ENCODE data around the gene PABPN1L.
"Not testable (repeated sequence)": the region's sequence is repeated elsewhere in the genome, so short reads cannot be mapped to it uniquely, and the experiment has no call there.

Gene PABPN1L

DNA sequence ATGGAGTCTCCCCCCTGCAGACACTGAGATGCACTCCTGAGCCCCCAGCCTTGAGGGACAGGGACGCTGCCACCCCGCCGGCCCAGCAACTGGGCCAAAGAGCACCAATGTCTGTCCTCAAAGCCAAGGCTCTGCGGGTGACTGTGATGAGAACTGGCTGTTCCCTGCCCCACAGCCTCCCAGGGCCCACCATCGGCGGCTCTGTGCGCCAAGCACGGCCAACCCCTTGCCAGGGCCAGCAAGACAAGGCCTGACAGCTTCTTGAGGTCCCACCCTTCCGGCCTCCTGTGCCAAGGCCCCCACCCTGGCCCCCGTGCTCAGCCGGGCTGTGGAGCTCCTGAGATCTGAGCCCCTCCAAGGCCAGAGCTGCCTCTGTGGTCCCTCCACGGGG is 34.2 kb upstream of the PABPN1L start:
- no peak for DNase-seq

DNA sequence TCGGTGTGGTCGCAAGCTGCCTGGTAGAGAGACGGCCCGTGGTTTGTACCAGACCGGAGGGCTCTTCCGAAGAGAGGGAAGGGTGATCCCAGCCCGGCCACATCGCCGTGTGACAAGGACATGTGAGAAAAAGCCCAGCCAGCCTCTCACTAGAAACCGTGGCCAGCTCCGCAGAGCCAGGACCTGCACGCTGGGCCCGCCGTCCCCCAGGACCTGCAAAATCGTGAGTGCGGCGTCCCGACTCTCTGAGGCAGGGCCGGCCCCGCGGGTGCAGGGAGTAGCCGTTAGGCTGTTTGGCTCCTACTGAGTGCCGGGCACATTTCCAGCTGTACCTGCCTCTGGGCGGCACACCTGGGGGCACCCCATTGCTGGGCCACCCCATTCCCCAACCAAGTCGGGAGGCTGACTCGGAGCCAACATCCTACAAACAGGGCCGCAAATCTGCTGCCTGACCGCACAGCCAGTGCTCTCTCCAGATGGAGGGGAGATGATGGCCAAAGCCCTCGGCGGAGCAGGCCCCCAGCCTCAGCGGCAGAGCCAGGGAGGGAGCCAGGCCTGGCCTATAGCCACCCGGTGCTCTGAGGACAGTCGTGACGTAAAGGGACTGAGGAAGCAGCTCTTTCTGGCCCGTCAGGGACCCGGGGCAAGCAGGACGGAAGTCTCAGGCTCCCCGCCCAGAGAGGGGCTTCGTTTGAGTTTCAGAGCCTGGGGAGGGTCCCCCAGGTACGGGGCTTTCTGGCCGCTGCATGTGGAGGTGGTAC is 33.6 kb upstream of the PABPN1L start:
- DNase-seq = no peak

- no peak for DNase-seq
Observed at GRCh38 chr16:88897696-88898425, 31.4 kb upstream of the PABPN1L start.

GRCh38 chr16:88896238-88897070 is 30.0 kb upstream of the PABPN1L start:
- DNase-seq = no peak

GRCh38 chr16:88895335-88895734 is 28.9 kb upstream of the PABPN1L start:
- DNase-seq = no peak

- no peak for DNase-seq
Observed at GRCh38 chr16:88894681-88895300, 28.3 kb upstream of the PABPN1L start.

GRCh38 chr16:88894266-88894665 is 27.8 kb upstream of the PABPN1L start:
- DNase-seq = not testable (repeated sequence)

- DNase-seq = no peak
Observed at GRCh38 chr16:88893127-88893968, 26.9 kb upstream of the PABPN1L start.

GRCh38 chr16:88892065-88892464 is 25.6 kb upstream of the PABPN1L start:
- no peak for DNase-seq

DNA sequence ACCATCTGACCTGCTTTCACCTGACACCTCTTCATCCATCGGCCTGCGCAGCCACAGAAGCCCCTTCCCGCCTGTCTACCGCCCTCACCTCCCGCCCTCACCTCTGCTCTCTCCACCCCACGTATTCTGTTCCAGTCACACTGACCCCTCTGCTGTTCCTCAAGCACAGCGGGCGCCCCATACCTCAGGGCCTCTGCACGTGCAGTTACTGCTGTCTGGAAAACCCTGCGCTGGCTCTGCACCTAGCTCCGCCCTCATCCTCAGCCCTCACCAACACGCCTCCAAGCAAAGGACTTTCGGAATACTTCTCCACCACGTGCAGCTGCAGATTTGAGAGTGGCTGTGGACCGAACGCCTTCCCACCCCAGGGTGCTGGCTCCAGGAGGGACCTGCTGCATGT is 24.6 kb upstream of the PABPN1L start:
- DNase-seq = no peak

GRCh38 chr16:88889702-88890352 is 23.4 kb upstream of the PABPN1L start:
- DNase-seq = not testable (repeated sequence)

- DNase-seq = no peak
Observed at GRCh38 chr16:88888461-88889387, 22.3 kb upstream of the PABPN1L start.

- DNase-seq = no peak
Observed at GRCh38 chr16:88888057-88888456, 21.6 kb upstream of the PABPN1L start.

DNA sequence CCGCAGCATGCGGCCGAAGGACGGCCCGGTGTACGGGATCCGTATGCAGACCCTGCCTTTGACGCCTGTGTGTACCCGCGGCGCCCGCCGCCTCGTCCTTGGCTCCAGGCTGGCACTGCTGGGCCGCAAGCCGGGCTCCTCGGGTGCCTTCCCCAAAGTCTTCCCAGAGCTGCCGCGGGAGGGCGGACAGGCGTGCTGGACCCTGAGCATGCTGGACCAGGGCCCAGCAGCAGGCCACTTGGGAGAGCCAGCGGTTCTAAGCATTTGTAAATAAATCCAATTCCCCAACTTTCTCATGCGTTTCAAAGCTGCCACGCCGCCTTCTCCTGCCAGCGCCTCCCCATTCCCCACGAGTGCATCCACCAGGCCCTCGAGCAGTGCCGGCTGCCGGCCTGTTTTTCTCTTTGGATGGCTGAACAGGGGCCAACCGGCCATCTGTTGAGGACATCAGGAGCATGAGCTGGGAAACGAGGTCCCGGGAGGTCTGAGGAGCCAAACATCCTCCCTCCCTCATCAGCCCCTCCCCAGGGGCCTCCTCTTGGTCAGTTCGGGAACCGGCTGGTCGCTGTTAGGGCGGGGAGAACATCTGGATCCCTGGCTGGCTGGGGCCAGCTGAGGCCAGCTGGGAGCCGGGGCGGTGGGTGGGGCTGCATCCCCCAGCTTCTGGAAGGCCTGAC is 20.5 kb upstream of the PABPN1L start:
- DNase-seq = no peak

GRCh38 chr16:88886420-88886844 is 20.0 kb upstream of the PABPN1L start:
- no peak for DNase-seq

DNA sequence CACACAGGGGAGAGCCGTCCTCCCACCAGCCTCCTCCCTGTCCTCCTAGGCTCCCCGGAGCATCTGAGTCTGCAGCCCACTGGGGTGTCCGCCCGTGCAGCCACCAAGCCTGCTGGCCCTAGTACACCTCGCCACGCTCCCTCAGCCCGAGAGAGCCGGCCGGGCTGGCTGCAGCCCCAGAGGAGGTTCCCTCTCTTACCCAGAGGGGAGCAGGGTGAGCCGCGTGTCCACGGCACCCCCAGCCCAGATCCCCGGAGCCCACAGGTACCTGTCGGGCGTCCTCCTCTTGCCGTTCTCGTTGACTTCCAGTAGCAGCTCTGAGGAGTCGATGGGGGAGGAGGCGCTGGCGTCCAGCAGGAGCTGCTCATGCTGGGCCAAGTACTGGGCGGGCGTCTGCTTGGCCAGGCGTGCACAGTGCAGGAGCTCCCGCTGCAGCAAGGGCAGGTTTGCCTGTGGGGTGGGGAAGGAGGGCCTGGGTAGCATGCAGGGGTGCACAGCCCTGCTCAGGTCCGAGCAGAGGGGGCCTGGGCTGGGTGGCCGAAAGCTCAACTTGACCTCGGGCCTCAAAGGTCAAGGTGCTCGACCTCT is 19.3 kb upstream of the PABPN1L start:
- no peak for DNase-seq

DNA sequence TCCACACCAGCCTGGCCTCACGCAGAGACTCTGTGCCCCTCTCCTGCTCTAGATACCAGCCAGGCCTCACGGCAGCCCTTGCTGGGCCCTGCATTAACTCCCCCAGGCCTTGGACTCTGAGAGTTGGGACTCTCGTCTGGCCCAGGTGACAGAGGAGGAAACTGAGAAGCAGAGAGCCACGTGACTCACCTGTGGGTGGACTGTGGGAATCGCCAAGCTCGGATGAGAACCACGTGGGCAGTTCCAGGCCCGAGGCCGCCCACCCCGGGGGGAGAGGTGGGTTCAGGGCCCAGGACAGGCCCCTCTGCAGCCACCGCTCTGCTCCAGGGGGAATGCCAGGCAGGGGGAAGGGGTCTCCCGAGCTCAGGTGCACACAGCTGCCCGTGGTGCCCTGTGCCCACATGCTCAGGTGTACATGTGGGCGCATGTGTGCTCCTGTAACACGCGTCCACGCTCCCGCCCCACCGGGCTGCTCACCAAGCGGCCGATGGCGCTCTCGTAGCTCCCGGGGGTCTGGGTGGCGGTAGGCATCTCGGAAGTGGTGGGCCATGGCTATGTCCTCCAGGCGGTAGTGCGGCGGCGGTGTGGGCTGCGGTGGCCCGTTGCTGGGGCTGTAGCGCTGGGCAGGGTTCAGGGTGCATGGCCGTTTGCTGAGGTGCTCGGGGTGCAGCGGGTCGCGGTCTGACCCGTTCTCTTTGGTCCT is 18.3 kb upstream of the PABPN1L start:
- no peak for DNase-seq

GRCh38 chr16:88883946-88884345 is 17.5 kb upstream of the PABPN1L start:
- DNase-seq = no peak

All from kidney glomerular epithelial cell (primary cell).